HG03378 (cell line): ENCODE results near the gene SIN3A.
"Not testable (repeated sequence)": the region's sequence is repeated elsewhere in the genome, so short reads cannot be mapped to it uniquely, and the experiment has no call there.

Source experiments
- ATAC-seq: cut with Tn5 transposase; IDR thresholded peaks from one replicate; pipeline ENCODE4 v1.9.1; 2021; ENCODE audit warnings: mild to moderate bottlenecking, moderate library complexity; ENCODE audit not compliant: unreplicated experiment

Gene SIN3A

GRCh38 chr15:75335705-75336355 lies 115.7 kb downstream of the SIN3A start, which contains the start of gene COMMD4:
Gene COMMD4 (plus strand): TSS chr15:75336063. CDS start chr15:75336090, 27 bp downstream.
- ATAC-seq = no peak

- ATAC-seq = no peak
Measured at GRCh38 chr15:75335313-75335704, 116.2 kb downstream of the SIN3A start.

- ATAC-seq = not testable (repeated sequence)
Measured at GRCh38 chr15:75333654-75334419, 117.7 kb downstream of the SIN3A start.

- ATAC-seq = not testable (repeated sequence)
Measured at GRCh38 chr15:75332093-75332492, 119.4 kb downstream of the SIN3A start.

- no peak for ATAC-seq
Measured at GRCh38 chr15:75329571-75329970, 121.9 kb downstream of the SIN3A start.

- ATAC-seq = no peak
Measured at GRCh38 chr15:75328493-75329314, 122.8 kb downstream of the SIN3A start.

- ATAC-seq = no peak
Measured at GRCh38 chr15:75327491-75327890, 124.0 kb downstream of the SIN3A start.

- no peak for ATAC-seq
Measured at GRCh38 chr15:75327005-75327404, 124.5 kb downstream of the SIN3A start.

GRCh38 chr15:75325922-75326321 lies 125.6 kb downstream of the SIN3A start:
- no peak for ATAC-seq

- no peak for ATAC-seq
Measured at GRCh38 chr15:75321711-75322110, 129.8 kb downstream of the SIN3A start.
